IMR-90 (cell line): ENCODE results near the gene PBX3. TPM values are rescaled to one million over a fixed set of nuclear protein-coding genes. Genes with fewer than 3 reads are reported as not detected.

ENCODE experiments used
- ATAC-seq: fragments of 200-7000 bp; cut with Tn5 transposase; 2 replicates; pipeline ENCODE4 v1.9.1; 2020; ENCODE audit warnings: low read depth, mild to moderate bottlenecking, moderate library complexity
- BruUV-seq: library from RNA; stranded (reverse); fragments of 400-500 nt; replicated peaks from 2 replicates; lab custom pipeline; 2021; lab: Mats Ljungman, UMichigan
- CTCF ChIA-PET: fragments of 300-600 bp; formaldehyde crosslinking; extraction: SDS; loops from one replicate; lab custom pipeline; 2021; ENCODE audit warnings: antibody characterized with exemption; lab: Yijun Ruan, JAX
- POLR2A ChIA-PET: fragments of 300-600 bp; sonication (Branson Sonifier 250); formaldehyde crosslinking; loops from one replicate; lab custom pipeline; 2022; ENCODE audit warnings: antibody characterized with exemption; ENCODE audit not compliant: unreplicated experiment; lab: Charles Lee
- DNase-seq: peaks from one replicate; pipeline ENCODE4 v3.0.0; 2013
- H2AFZ ChIP-seq: replicated peaks from 2 replicates; pipeline ENCODE3; 2013; ENCODE audit warnings: low read length, mild to moderate bottlenecking; ENCODE audit not compliant: poor library complexity
- H2AK5ac ChIP-seq: 2 replicates; pipeline ENCODE4 v1.6.1; 2013; ENCODE audit warnings: low read depth, low read length, inconsistent platforms
- H2AK9ac ChIP-seq: replicated peaks from 2 replicates; pipeline ENCODE3; 2013; ENCODE audit warnings: mild to moderate bottlenecking, low read depth, low read length, moderate library complexity; ENCODE audit not compliant: poor library complexity
- H2BK120ac ChIP-seq: 2 replicates; pipeline ENCODE4 v1.6.1; 2013; ENCODE audit warnings: low read depth, low read length, inconsistent platforms
- H2BK15ac ChIP-seq: 3 replicates; pipeline ENCODE4 v1.6.1; 2013; ENCODE audit warnings: low read depth, low read length, inconsistent platforms
- H2BK20ac ChIP-seq: 2 replicates; pipeline ENCODE4 v1.6.1; 2013; ENCODE audit warnings: low read depth, mild to moderate bottlenecking, inconsistent platforms, low read length, moderate library complexity
- H2BK5ac ChIP-seq: 2 replicates; pipeline ENCODE4 v1.6.1; 2013; ENCODE audit warnings: mild to moderate bottlenecking, low read depth, low read length, inconsistent platforms; ENCODE audit not compliant: poor library complexity, severe bottlenecking
- H3K14ac ChIP-seq: replicated peaks from 2 replicates; pipeline ENCODE4 v1.6.1; 2013; ENCODE audit warnings: low read depth, low read length, inconsistent platforms
- H3K18ac ChIP-seq: 2 replicates; pipeline ENCODE4 v1.6.1; 2013; ENCODE audit warnings: low read depth, low read length, control low read depth
- H3K23ac ChIP-seq: 2 replicates; pipeline ENCODE4 v1.6.1; 2013; ENCODE audit warnings: low read depth, low read length, inconsistent platforms
- H3K27ac ChIP-seq: 2 replicates; pipeline ENCODE4 v1.5.1; 2013; ENCODE audit warnings: mild to moderate bottlenecking, control low read depth, low read length; ENCODE audit not compliant: insufficient read depth
- H3K27me3 ChIP-seq: 2 replicates; pipeline ENCODE4 v1.6.1; 2013; ENCODE audit warnings: low read length; ENCODE audit not compliant: control insufficient read depth, insufficient read depth
- H3K36me3 ChIP-seq: 2 replicates; pipeline ENCODE4 v1.6.1; 2013; ENCODE audit warnings: low read length, mixed read lengths; ENCODE audit not compliant: control insufficient read depth, insufficient read depth
- H3K4ac ChIP-seq: 2 replicates; pipeline ENCODE4 v1.6.1; 2013; ENCODE audit warnings: low read depth, low read length, inconsistent platforms
- H3K4me1 ChIP-seq: 2 replicates; pipeline ENCODE4 v1.6.1; 2013; ENCODE audit warnings: low read length, mixed read lengths; ENCODE audit not compliant: control insufficient read depth, insufficient read depth
- H3K4me2 ChIP-seq: 2 replicates; pipeline ENCODE4 v1.6.1; 2013; ENCODE audit warnings: low read depth, mild to moderate bottlenecking, control low read depth, low read length, moderate library complexity
- H3K4me3 ChIP-seq: 2 replicates; pipeline ENCODE4 v1.5.1; 2013; ENCODE audit warnings: low read depth, mild to moderate bottlenecking, control low read depth, low read length, moderate library complexity; ENCODE audit not compliant: insufficient read depth
- H3K56ac ChIP-seq: 2 replicates; pipeline ENCODE4 v1.6.1; 2013; ENCODE audit warnings: low read length, inconsistent platforms; ENCODE audit not compliant: insufficient read depth; ENCODE audit errors: extremely low read depth
- H3K79me1 ChIP-seq, 2 experiments: 2 replicates each; pipeline ENCODE4 v1.6.1; 2013; ENCODE audit warnings: low read length in 2 of 2, inconsistent platforms in 1 of 2, low read depth in 1 of 2
- H3K9ac ChIP-seq: 2 replicates; pipeline ENCODE4 v1.6.1; 2013; ENCODE audit warnings: low read depth, low read length, control low read depth
- H3K9me1 ChIP-seq: 2 replicates; pipeline ENCODE4 v1.6.1; 2013; ENCODE audit warnings: low read length, inconsistent platforms; ENCODE audit not compliant: insufficient read depth
- H3K9me3 ChIP-seq: 2 replicates; pipeline ENCODE4 v1.6.1; 2013; ENCODE audit warnings: low read length; ENCODE audit not compliant: control insufficient read depth, insufficient read depth
- H4K20me1 ChIP-seq: 2 replicates; pipeline ENCODE4 v1.6.1; 2013; ENCODE audit warnings: low read length, inconsistent platforms; ENCODE audit not compliant: insufficient read depth
- H4K5ac ChIP-seq: 2 replicates; pipeline ENCODE4 v1.6.1; 2013; ENCODE audit warnings: mild to moderate bottlenecking, low read depth, low read length, control low read depth
- H4K8ac ChIP-seq, 2 experiments: 2 replicates each; pipeline ENCODE4 v1.6.1; 2013; ENCODE audit warnings: low read depth in 2 of 2, low read length in 2 of 2, control low read depth in 1 of 2, inconsistent platforms in 1 of 2
- H4K91ac ChIP-seq: 2 replicates; pipeline ENCODE4 v1.6.1; 2013; ENCODE audit warnings: low read depth, low read length, inconsistent platforms; ENCODE audit not compliant: insufficient read depth
- CEBPB ChIP-seq: IDR thresholded peaks from 2 replicates; pipeline ENCODE4 v1.6.1; 2012; ENCODE audit warnings: low read depth, low read length, improper control_type of control experiment
- CHD1 ChIP-seq: IDR thresholded peaks from 2 replicates; pipeline ENCODE4 v1.6.1; 2012; ENCODE audit warnings: low read depth, low read length, improper control_type of control experiment
- FOS ChIP-seq: fragments of 150-350 bp; IDR thresholded peaks from 2 replicates; pipeline ENCODE4 v1.6.1; 2016; ENCODE audit warnings: low read depth, low read length
- MAFK ChIP-seq: IDR thresholded peaks from 2 replicates; pipeline ENCODE4 v1.6.1; 2012; ENCODE audit warnings: low read depth, low read length, improper control_type of control experiment
- MAZ ChIP-seq: IDR thresholded peaks from 2 replicates; pipeline ENCODE4 v1.6.1; 2012; ENCODE audit warnings: low read depth, mild to moderate bottlenecking, low read length, improper control_type of control experiment, moderate library complexity, borderline replicate concordance
- MXI1 ChIP-seq: IDR thresholded peaks from 2 replicates; pipeline ENCODE4 v1.6.1; 2012; ENCODE audit warnings: low read depth, mild to moderate bottlenecking, low read length, moderate library complexity, borderline replicate concordance
- RAD21 ChIP-seq: IDR thresholded peaks from 2 replicates; pipeline ENCODE4 v1.6.1; 2012; ENCODE audit warnings: low read length, improper control_type of control experiment
- SMC3 ChIP-seq: fragments of 150-350 bp; IDR thresholded peaks from 2 replicates; pipeline ENCODE4 v1.6.1; 2016; ENCODE audit warnings: low read depth, mild to moderate bottlenecking, antibody characterized with exemption, low read length, moderate library complexity
- WGBS, 2 experiments: methylation state at CpG; one replicate each; pipeline versions ENCODE4 v1.1.5 to v1.1.7; 2013; ENCODE audit warnings: missing lambda C conversion rate in 2 of 2; ENCODE audit not compliant: insufficient read length in 1 of 2; ENCODE audit errors: extremely low coverage in 2 of 2; 5-methylcytosine and 5-hydroxymethylcytosine counted together
- dilution Hi-C: fragments of 300-500 bp; cut with HindIII; formaldehyde crosslinking; loops from one replicate; pipeline ENCODE4 v1.14.3; 2018; ENCODE audit warnings: low sequenced_read_pairs; ENCODE audit not compliant: unreplicated experiment
- in situ Hi-C: fragments of 300-500 bp; cut with MboI; formaldehyde crosslinking; loops from 3 replicates; pipeline ENCODE4 v1.14.3; 2019; ENCODE audit warnings: low sequenced_read_pairs, inconsistent platforms, mixed read lengths
- intact Hi-C: fragments of 100-400 bp; cut with micrococcal nuclease; formaldehyde crosslinking; loops from 2 replicates; pipeline ENCODE4 v1.10.0; 2022
- polyA plus RNA-seq, 3 experiments: library from polyadenylated mRNA; depleted of rRNA; stranded (reverse); fragments of >200 nt; gene quantifications; 2 replicates each; pipeline ENCODE4 v1.2.3, GENCODE V29; 2012; ENCODE audit warnings: low replicate concordance in 1 of 3
- total RNA-seq: library from RNA; depleted of rRNA; stranded (reverse); fragments of >200 nt; gene quantifications from 2 replicates; pipeline ENCODE4 v1.2.3, GENCODE V29; 2012
- TF ChIP-seq, protein P1 (sequence below): fragments of 150-350 bp; IDR thresholded peaks from 2 replicates; pipeline ENCODE4 v1.6.1; 2017; ENCODE audit warnings: mild to moderate bottlenecking, antibody characterized with exemption, low read length, low read depth
- TF ChIP-seq, protein P2 (sequence below): conservative IDR thresholded peaks from 2 replicates; pipeline ENCODE4 v1.5.1; 2012; ENCODE audit warnings: mild to moderate bottlenecking, low read depth, low read length, improper control_type of control experiment
- TF ChIP-seq, protein P3 (sequence below): fragments of 150-350 bp; IDR thresholded peaks from 2 replicates; pipeline ENCODE4 v1.6.1; 2016; ENCODE audit warnings: low read depth, mild to moderate bottlenecking, low read length, moderate library complexity, borderline replicate concordance

Gene PBX3
- total and polyA plus RNA-seq, 2 of the 4 experiments (the other 2 are of a cell fraction), result 12.0 to 15.6 TPM

DNA sequence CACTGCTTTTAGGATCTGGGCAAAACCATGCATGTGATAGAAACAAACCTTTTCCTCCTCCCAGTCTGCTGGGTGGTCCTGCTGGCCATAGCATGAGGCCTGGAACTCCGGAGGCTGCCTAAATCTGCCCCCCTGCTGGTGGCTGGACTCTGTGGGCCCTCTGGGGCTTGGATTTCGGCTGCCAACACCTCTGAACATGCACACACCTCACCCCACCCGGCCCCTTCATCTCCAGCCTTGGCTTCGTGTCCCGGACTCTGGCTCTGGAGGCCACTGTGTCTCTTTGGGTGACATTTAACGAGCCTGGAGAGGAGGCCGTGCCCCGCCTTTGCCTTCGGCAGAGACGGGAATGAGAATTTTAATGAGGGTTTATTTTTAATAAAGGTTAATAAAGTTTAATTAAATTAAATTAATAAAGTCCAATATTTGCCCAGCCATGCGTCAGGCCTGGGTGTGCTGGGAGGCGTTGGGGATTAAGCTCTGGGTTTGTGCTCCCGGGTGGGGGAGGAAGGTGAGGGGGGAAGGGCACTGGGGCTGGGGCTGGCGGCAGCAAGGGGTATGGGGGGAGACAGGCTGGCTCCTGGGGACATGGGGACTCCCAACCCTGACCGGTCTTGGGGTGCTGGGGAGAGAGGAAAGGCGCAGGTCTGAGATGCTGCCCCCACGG, 251.8 kb downstream of the PBX3 start:
- Histone ChIP-seq H4K20me1 (no peaks in the 10 kb centered on the region), H3K27ac (no peak overlapping the region), H3K23ac (no peak overlapping the region), H3K4me1 (no peaks in the 10 kb centered on the region), H2BK20ac (no peak overlapping the region), H3K9me1 (no peaks in the 10 kb centered on the region), H3K27me3 (peaks cover 23% of the 10 kb centered on the region), H3K36me3 (no peaks in the 10 kb centered on the region), H3K18ac (no peak overlapping the region), H3K4ac (no peak overlapping the region), H2BK5ac (no peak overlapping the region), H2BK120ac (no peak overlapping the region), H2AK9ac (no peak overlapping the region), H3K79me1 (no peaks in the 10 kb centered on the region), H2AK5ac (no peak overlapping the region), H4K91ac (no peak overlapping the region), H3K14ac (no peak overlapping the region), H2AFZ (no peak overlapping the region), H4K5ac (no peak overlapping the region), H3K4me2 (no peak overlapping the region), H3K56ac (no peak overlapping the region), H3K9ac (no peak overlapping the region), H3K9me3 (no peaks in the 10 kb centered on the region), H3K4me3 (no peak overlapping the region), H2BK15ac (no peak overlapping the region), H4K8ac (no peak overlapping the region)
- intact Hi-C loops (no loop called here), dilution Hi-C loops (no loop called here), in situ Hi-C loops (no loop called here)
- POLR2A ChIA-PET, result no interaction called here
- no peak for TF ChIP-seq MXI1
- no peak for TF ChIP-seq SMC3
- no peak for TF ChIP-seq MAZ
- TF ChIP-seq, protein P1, sequence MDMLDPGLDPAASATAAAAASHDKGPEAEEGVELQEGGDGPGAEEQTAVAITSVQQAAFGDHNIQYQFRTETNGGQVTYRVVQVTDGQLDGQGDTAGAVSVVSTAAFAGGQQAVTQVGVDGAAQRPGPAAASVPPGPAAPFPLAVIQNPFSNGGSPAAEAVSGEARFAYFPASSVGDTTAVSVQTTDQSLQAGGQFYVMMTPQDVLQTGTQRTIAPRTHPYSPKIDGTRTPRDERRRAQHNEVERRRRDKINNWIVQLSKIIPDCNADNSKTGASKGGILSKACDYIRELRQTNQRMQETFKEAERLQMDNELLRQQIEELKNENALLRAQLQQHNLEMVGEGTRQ, result no peak
- no peak for TF ChIP-seq MAFK
- TF ChIP-seq CHD1, result no peak
- TF ChIP-seq, protein P2, sequence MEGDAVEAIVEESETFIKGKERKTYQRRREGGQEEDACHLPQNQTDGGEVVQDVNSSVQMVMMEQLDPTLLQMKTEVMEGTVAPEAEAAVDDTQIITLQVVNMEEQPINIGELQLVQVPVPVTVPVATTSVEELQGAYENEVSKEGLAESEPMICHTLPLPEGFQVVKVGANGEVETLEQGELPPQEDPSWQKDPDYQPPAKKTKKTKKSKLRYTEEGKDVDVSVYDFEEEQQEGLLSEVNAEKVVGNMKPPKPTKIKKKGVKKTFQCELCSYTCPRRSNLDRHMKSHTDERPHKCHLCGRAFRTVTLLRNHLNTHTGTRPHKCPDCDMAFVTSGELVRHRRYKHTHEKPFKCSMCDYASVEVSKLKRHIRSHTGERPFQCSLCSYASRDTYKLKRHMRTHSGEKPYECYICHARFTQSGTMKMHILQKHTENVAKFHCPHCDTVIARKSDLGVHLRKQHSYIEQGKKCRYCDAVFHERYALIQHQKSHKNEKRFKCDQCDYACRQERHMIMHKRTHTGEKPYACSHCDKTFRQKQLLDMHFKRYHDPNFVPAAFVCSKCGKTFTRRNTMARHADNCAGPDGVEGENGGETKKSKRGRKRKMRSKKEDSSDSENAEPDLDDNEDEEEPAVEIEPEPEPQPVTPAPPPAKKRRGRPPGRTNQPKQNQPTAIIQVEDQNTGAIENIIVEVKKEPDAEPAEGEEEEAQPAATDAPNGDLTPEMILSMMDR, result no peak
- TF ChIP-seq CEBPB, result no peak
- no peak for TF ChIP-seq FOS
- TF ChIP-seq RAD21, result no peak
- TF ChIP-seq, protein P3, sequence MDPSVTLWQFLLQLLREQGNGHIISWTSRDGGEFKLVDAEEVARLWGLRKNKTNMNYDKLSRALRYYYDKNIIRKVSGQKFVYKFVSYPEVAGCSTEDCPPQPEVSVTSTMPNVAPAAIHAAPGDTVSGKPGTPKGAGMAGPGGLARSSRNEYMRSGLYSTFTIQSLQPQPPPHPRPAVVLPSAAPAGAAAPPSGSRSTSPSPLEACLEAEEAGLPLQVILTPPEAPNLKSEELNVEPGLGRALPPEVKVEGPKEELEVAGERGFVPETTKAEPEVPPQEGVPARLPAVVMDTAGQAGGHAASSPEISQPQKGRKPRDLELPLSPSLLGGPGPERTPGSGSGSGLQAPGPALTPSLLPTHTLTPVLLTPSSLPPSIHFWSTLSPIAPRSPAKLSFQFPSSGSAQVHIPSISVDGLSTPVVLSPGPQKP, result no peak
- DNase-seq, result no peak
- WGBS, 2 experiments, result 22% methylated on average over 1 of the region's 17 CpGs; no CpG with 5 or more reads in 1 of the 2 experiments
- no peak for ATAC-seq
- CTCF ChIA-PET, result interaction anchor here (0.6 kb wide), 2 partner anchors 175 to 581 kb away, joined by 3 read pairs; no protein-coding TSS in a partner anchor
- no TSS peak for BruUV-seq
